Calu3 (cell line): ENCODE results near the gene SERPINE3. TPM values are rescaled to one million over a fixed set of nuclear protein-coding genes. Genes with fewer than 3 reads are reported as not detected.

Source experiments
- BruUV-seq: library from RNA; stranded (reverse); fragments of 400-500 nt; replicated peaks from 2 replicates; lab custom pipeline; 2021; lab: Mats Ljungman, UMichigan
- CTCF ChIA-PET: fragments of 300-600 bp; sonication (Branson Sonifier 250); formaldehyde crosslinking; loops from one replicate; lab custom pipeline; 2022; ENCODE audit warnings: antibody characterized with exemption; lab: Charles Lee
- DNase-seq: peaks from one replicate; pipeline ENCODE4 v3.0.0; 2022
- H3K27ac Mint-ChIP-seq: one replicate; pipeline ENCODE4 v1.8.0; 2022; ENCODE audit warnings: mixed read lengths; ENCODE audit not compliant: unreplicated experiment
- H3K27me3 Mint-ChIP-seq: one replicate; pipeline ENCODE4 v1.8.0; 2022; ENCODE audit warnings: mixed read lengths; ENCODE audit not compliant: unreplicated experiment
- H3K36me3 Mint-ChIP-seq: one replicate; pipeline ENCODE4 v1.8.0; 2022; ENCODE audit warnings: mild to moderate bottlenecking, moderate library complexity, mixed read lengths; ENCODE audit not compliant: insufficient read depth, unreplicated experiment
- H3K4me1 Mint-ChIP-seq: one replicate; pipeline ENCODE4 v1.8.0; 2022; ENCODE audit warnings: mild to moderate bottlenecking, low read depth, mixed read lengths; ENCODE audit not compliant: unreplicated experiment
- H3K4me3 Mint-ChIP-seq: one replicate; pipeline ENCODE4 v1.8.0; 2022; ENCODE audit warnings: mild to moderate bottlenecking, low read depth, moderate library complexity, mixed read lengths; ENCODE audit not compliant: unreplicated experiment
- H3K9me3 Mint-ChIP-seq: one replicate; pipeline ENCODE4 v1.8.0; 2022; ENCODE audit warnings: low read depth, mixed read lengths; ENCODE audit not compliant: unreplicated experiment
- CTCF ChIP-seq: fragments of 200-600 bp; IDR thresholded peaks from one replicate; pipeline ENCODE4 v1.8.0; 2022; ENCODE audit warnings: antibody characterized with exemption; ENCODE audit not compliant: unreplicated experiment
- intact Hi-C: fragments of 100-400 bp; cut with micrococcal nuclease; formaldehyde crosslinking; loops from one replicate; pipeline ENCODE4 v1.10.0; 2022; ENCODE audit not compliant: unreplicated experiment
- total RNA-seq: library from RNA; stranded (reverse); gene quantifications from 2 replicates; pipeline ENCODE4 v1.2.3, GENCODE V29; 2022

SERPINE3 gene
- total RNA-seq, 1 experiment from 2014 or later = not detected

- Mint-ChIP-seq H3K4me3 (no peak overlapping the region), H3K27ac (no peak overlapping the region), H3K27me3 (no peaks in the 10 kb centered on the region), H3K36me3 (no peaks in the 10 kb centered on the region), H3K4me1 (no peaks in the 10 kb centered on the region), H3K9me3 (no peaks in the 10 kb centered on the region)
- CTCF ChIA-PET = interaction anchor here (0.7 kb wide), 1 partner anchor 8 kb away, joined by 3 read pairs; no protein-coding TSS in a partner anchor
- BruUV-seq = no TSS peak
- DNase-seq = no peak
- no peak for TF ChIP-seq CTCF
- intact Hi-C loops = no loop called here
These were observed 5.7 kb upstream of the SERPINE3 start for GRCh38 chr13:51333826-51334225.

GRCh38 chr13:51336746-51337145, 2.7 kb upstream of the SERPINE3 start:
- no peak for DNase-seq
- no peaks in the 10 kb centered on the region for H3K27me3 Mint-ChIP-seq
- no peaks in the 10 kb centered on the region for H3K4me1 Mint-ChIP-seq
- TF ChIP-seq CTCF = no peak
- H3K4me3 Mint-ChIP-seq = no peak overlapping the region
- CTCF ChIA-PET = no interaction called here
- H3K27ac Mint-ChIP-seq = no peak overlapping the region
- BruUV-seq = no TSS peak
- intact Hi-C loops = no loop called here
- no peaks in the 10 kb centered on the region for H3K36me3 Mint-ChIP-seq
- H3K9me3 Mint-ChIP-seq = no peaks in the 10 kb centered on the region

- no peaks in the 10 kb centered on the region for H3K36me3 Mint-ChIP-seq
- no peak overlapping the region for H3K4me3 Mint-ChIP-seq
- H3K27me3 Mint-ChIP-seq = no peaks in the 10 kb centered on the region
- H3K27ac Mint-ChIP-seq = no peak overlapping the region
- CTCF ChIA-PET = interaction anchor here (0.8 kb wide), 1 partner anchor 19 kb away, joined by 3 read pairs; no protein-coding TSS in a partner anchor
- no TSS peak for BruUV-seq
- intact Hi-C loops = no loop called here
- H3K4me1 Mint-ChIP-seq = no peaks in the 10 kb centered on the region
- H3K9me3 Mint-ChIP-seq = no peaks in the 10 kb centered on the region
- DNase-seq = no peak
- TF ChIP-seq CTCF = no peak
These were observed 651 bp downstream of the SERPINE3 start for GRCh38 chr13:51339952-51340732.

GRCh38 chr13:51341232-51341631, 1.7 kb downstream of the SERPINE3 start:
- H3K9me3 Mint-ChIP-seq = no peaks in the 10 kb centered on the region
- TF ChIP-seq CTCF = no peak
- BruUV-seq = no TSS peak
- no peak for DNase-seq
- H3K4me1 Mint-ChIP-seq = no peaks in the 10 kb centered on the region
- no peak overlapping the region for H3K4me3 Mint-ChIP-seq
- no peak overlapping the region for H3K27ac Mint-ChIP-seq
- intact Hi-C loops = no loop called here
- no peaks in the 10 kb centered on the region for H3K36me3 Mint-ChIP-seq
- no peaks in the 10 kb centered on the region for H3K27me3 Mint-ChIP-seq
- CTCF ChIA-PET = no interaction called here
